Small intestine (tissue), 7 donors: ENCODE results near the gene SLC6A7. TPM values are rescaled to one million over a fixed set of nuclear protein-coding genes. Genes with fewer than 3 reads are reported as not detected.

Source experiments
- DNase-seq, 2 donors: peaks; one replicate each; pipeline versions ENCODE4 v3.0.0 to v3.0.0-alpha.2; 2013
- FAIRE-seq: peaks from 2 replicates; lab custom pipeline; 2012; peaks lifted over from hg19 to GRCh38; lab: Jason Lieb, UNC
- H3K27ac ChIP-seq, 3 donors: one replicate each; pipeline ENCODE4 v1.5.1; 2013; ENCODE audit warnings: low read length in 2 of 3, mild to moderate bottlenecking in 2 of 3, control low read depth in 1 of 3, inconsistent platforms in 1 of 3, low read depth in 1 of 3, moderate library complexity in 1 of 3
- H3K27me3 ChIP-seq, 3 donors: one replicate each; pipeline ENCODE4 v1.6.1; 2013; ENCODE audit warnings: low read length in 3 of 3, inconsistent platforms in 1 of 3; ENCODE audit not compliant: control insufficient read depth in 3 of 3, insufficient read depth in 3 of 3
- H3K36me3 ChIP-seq, 3 donors: one replicate each; pipeline ENCODE4 v1.6.1; 2013; ENCODE audit warnings: low read length in 3 of 3, inconsistent platforms in 1 of 3, low read depth in 1 of 3, mild to moderate bottlenecking in 1 of 3, moderate library complexity in 1 of 3; ENCODE audit not compliant: control insufficient read depth in 3 of 3, insufficient read depth in 2 of 3
- H3K4me1 ChIP-seq, 3 donors: one replicate each; pipeline ENCODE4 v1.6.1; 2013; ENCODE audit warnings: low read length in 2 of 3, inconsistent platforms in 1 of 3, low read depth in 1 of 3, mild to moderate bottlenecking in 1 of 3, moderate library complexity in 1 of 3; ENCODE audit not compliant: control insufficient read depth in 3 of 3, insufficient read depth in 2 of 3
- H3K4me3 ChIP-seq, 3 donors: one replicate each; pipeline ENCODE4 v1.5.1; 2013; ENCODE audit warnings: low read length in 3 of 3, control low read depth in 1 of 3, inconsistent platforms in 1 of 3, low read depth in 1 of 3, mild to moderate bottlenecking in 1 of 3, moderate library complexity in 1 of 3
- H3K9me3 ChIP-seq, 2 donors: one replicate each; pipeline ENCODE4 v1.6.1; 2013; ENCODE audit warnings: low read depth in 1 of 2, low read length in 1 of 2; ENCODE audit not compliant: control insufficient read depth in 2 of 2, insufficient read depth in 1 of 2
- WGBS, 3 donors: extraction: QIAGEN DNeasy Blood & Tissue Kit; methylation state at CpG; one replicate each; pipeline ENCODE4 v1.1.7; 2013; 5-methylcytosine and 5-hydroxymethylcytosine counted together
- polyA plus RNA-seq, 4 donors: library from polyadenylated mRNA; stranded (reverse) in 3 of 4; unstranded in 1 of 4; fragments of 200-250 nt in 3 of 4; fragments of 120-200 nt in 1 of 4; gene quantifications; one replicate each; pipeline versions ENCODE4 v1.2.1 to v1.2.3, GENCODE V29; 2013
- donor health status: healthy with polysubstance abuse.
- donor health status: control.
- donor health status: control.
- donor health status: Bipolar disorder and iron deficiency.
- donor health status: healthy.

The SLC6A7 gene
- polyA plus RNA-seq, 4 donors, result 0.81 to 7.1 (median 2.2) TPM

- Histone ChIP-seq H3K9me3 (no peaks in the 10 kb centered on the region), H3K36me3 (peaks cover 0 to 58% (median 0%) of the 10 kb centered on the region in 3 donors), H3K27me3 (no peaks in the 10 kb centered on the region), H3K4me1 (peaks cover 0 to 34% (median 7%) of the 10 kb centered on the region in 3 donors), H3K4me3 (no peak overlapping the region), H3K27ac (no peak overlapping the region)
- 93 to 95% (median 94%) methylated on average over 6 of the region's 6 CpGs for WGBS, 3 donors
- FAIRE-seq, result no peak
- no peak for DNase-seq
These were observed 16.9 kb downstream of the SLC6A7 start for GRCh38 chr5:150206779-150207115.

- peak in 1 of 2 donors; percentile 55 for DNase-seq
- Histone ChIP-seq H3K27me3 (no peaks in the 10 kb centered on the region), H3K4me3 (no peak overlapping the region), H3K4me1 (peaks cover 0 to 37% (median 10%) of the 10 kb centered on the region in 3 donors), H3K27ac (peak overlapping the region in 1 of 3 donors; percentile 71), H3K36me3 (peaks cover 0 to 47% (median 0%) of the 10 kb centered on the region in 3 donors), H3K9me3 (no peaks in the 10 kb centered on the region)
- 48 to 64% (median 50%) methylated on average over 19 of the region's 19 CpGs for WGBS, 3 donors
- FAIRE-seq, result no peak
These were observed 18.6 kb downstream of the SLC6A7 start for GRCh38 chr5:150208187-150209098.

GRCh38 chr5:150209099-150209635 lies 19.3 kb downstream of the SLC6A7 start:
- Histone ChIP-seq H3K4me1 (peaks cover 0 to 37% (median 10%) of the 10 kb centered on the region in 3 donors), H3K4me3 (no peak overlapping the region), H3K9me3 (no peaks in the 10 kb centered on the region), H3K36me3 (peaks cover 0 to 44% (median 0%) of the 10 kb centered on the region in 3 donors), H3K27me3 (no peaks in the 10 kb centered on the region), H3K27ac (peak overlapping the region in 1 of 3 donors; percentile 71)
- DNase-seq (peak; percentile 23 to 71), FAIRE-seq (no peak)
- WGBS, 3 donors, result 47 to 53% (median 47%) methylated on average over 21 of the region's 21 CpGs

GRCh38 chr5:150210644-150211043 lies 20.8 kb downstream of the SLC6A7 start:
- Histone ChIP-seq H3K4me1 (peaks cover 0 to 40% (median 10%) of the 10 kb centered on the region in 3 donors), H3K27ac (peak overlapping the region in 2 of 3 donors; percentile 40 to 80), H3K27me3 (no peaks in the 10 kb centered on the region), H3K36me3 (peaks cover 0 to 37% (median 0%) of the 10 kb centered on the region in 3 donors), H3K9me3 (no peaks in the 10 kb centered on the region), H3K4me3 (no peak overlapping the region)
- DNase-seq (peak in 1 of 2 donors; percentile 23), FAIRE-seq (no peak)
- 58 to 72% (median 70%) methylated on average over 6 of the region's 6 CpGs for WGBS, 3 donors

GRCh38 chr5:150211156-150212030 lies 21.5 kb downstream of the SLC6A7 start:
- FAIRE-seq (no peak), DNase-seq (peak; percentile 72 to 81)
- Histone ChIP-seq H3K9me3 (no peaks in the 10 kb centered on the region), H3K4me1 (peaks cover 0 to 48% (median 10%) of the 10 kb centered on the region in 3 donors), H3K4me3 (no peak overlapping the region), H3K27ac (peak overlapping the region; percentile 34 to 80 (median 40)), H3K36me3 (peaks cover 0 to 30% (median 0%) of the 10 kb centered on the region in 3 donors), H3K27me3 (no peaks in the 10 kb centered on the region)
- 21 to 62% (median 43%) methylated on average over 15 of the region's 15 CpGs for WGBS, 3 donors

GRCh38 chr5:150213530-150213929 lies 23.7 kb downstream of the SLC6A7 start:
- Histone ChIP-seq H3K36me3 (peaks cover 0 to 21% (median 0%) of the 10 kb centered on the region in 3 donors), H3K4me3 (no peak overlapping the region), H3K4me1 (peaks cover 4 to 62% (median 10%) of the 10 kb centered on the region in 3 donors), H3K9me3 (no peaks in the 10 kb centered on the region), H3K27ac (peak overlapping the region in 1 of 3 donors; percentile 3), H3K27me3 (no peaks in the 10 kb centered on the region)
- 79 to 97% (median 91%) methylated on average over 6 of the region's 6 CpGs for WGBS, 3 donors
- DNase-seq, result no peak
- FAIRE-seq, result no peak

- H3K9me3 ChIP-seq, result no peaks in the 10 kb centered on the region
- peaks cover 0 to 16% (median 0%) of the 10 kb centered on the region in 3 donors for H3K36me3 ChIP-seq
- DNase-seq, result no peak
- WGBS, 3 donors, result 68 to 90% (median 83%) methylated on average over 7 of the region's 7 CpGs
- no peaks in the 10 kb centered on the region for H3K27me3 ChIP-seq
- H3K27ac ChIP-seq, result no peak overlapping the region
- peaks cover 4 to 56% (median 5%) of the 10 kb centered on the region in 3 donors for H3K4me1 ChIP-seq
- FAIRE-seq, result no peak
- H3K4me3 ChIP-seq, result no peak overlapping the region
These were observed 24.4 kb downstream of the SLC6A7 start for GRCh38 chr5:150214289-150214688.
